Activated CD8-positive, alpha-beta T cell treated with anti-CD3 and anti-CD28 coated beads for 36 hours (primary cell): ENCODE measurements around the gene LHFPL3. TPM values are rescaled to one million over a fixed set of nuclear protein-coding genes. Genes with fewer than 3 reads are reported as not detected.

Experiments used
- ATAC-seq: fragments of 200-7000 bp; cut with Tn5 transposase; one replicate; pipeline ENCODE4 v1.10.0; 2021; ENCODE audit warnings: mild to moderate bottlenecking, moderate library complexity
- CTCF ChIA-PET: fragments of 350-600 bp; sonication (Branson Sonifier 250); formaldehyde crosslinking; loops from one replicate; lab custom pipeline; 2021; ENCODE audit warnings: antibody characterized with exemption; lab: Charles Lee
- POLR2A ChIA-PET: fragments of 350-600 bp; sonication (Branson Sonifier 250); formaldehyde crosslinking; loops from one replicate; lab custom pipeline; 2021; ENCODE audit warnings: antibody characterized with exemption; lab: Charles Lee
- DNase-seq: peaks from one replicate; pipeline ENCODE4 v3.0.0-alpha.2; 2020
- H3K27ac Mint-ChIP-seq: one replicate; pipeline ENCODE4 v1.8.0; 2021; ENCODE audit warnings: mild to moderate bottlenecking, mixed read lengths
- H3K27me3 Mint-ChIP-seq: one replicate; pipeline ENCODE4 v1.8.0; 2021; ENCODE audit warnings: mixed read lengths
- H3K36me3 Mint-ChIP-seq: one replicate; pipeline ENCODE4 v1.8.0; 2021; ENCODE audit warnings: low read depth, mixed read lengths
- H3K4me1 Mint-ChIP-seq: one replicate; pipeline ENCODE4 v1.8.0; 2021; ENCODE audit warnings: low read depth, mixed read lengths
- H3K4me3 Mint-ChIP-seq: one replicate; pipeline ENCODE4 v1.8.0; 2021; ENCODE audit warnings: mild to moderate bottlenecking, moderate library complexity, mixed read lengths
- H3K9me3 Mint-ChIP-seq: one replicate; pipeline ENCODE4 v1.8.0; 2021; ENCODE audit warnings: mixed read lengths
- intact Hi-C: fragments of 100-400 bp; cut with micrococcal nuclease; formaldehyde crosslinking; loops from one replicate; pipeline ENCODE4 v1.10.0; 2022
- total RNA-seq, 2 experiments: library from RNA; stranded (reverse); gene quantifications; one replicate each; pipeline ENCODE4 v1.2.3, GENCODE V29; 2021
- TF ChIP-seq, protein P1 (sequence below): fragments of 200-600 bp; IDR thresholded peaks from one replicate; pipeline ENCODE4 v1.8.0; 2022; ENCODE audit warnings: antibody characterized with exemption, mild to moderate bottlenecking

LHFPL3 gene
- total RNA-seq, 2 experiments from 2014 or later: not detected

DNA sequence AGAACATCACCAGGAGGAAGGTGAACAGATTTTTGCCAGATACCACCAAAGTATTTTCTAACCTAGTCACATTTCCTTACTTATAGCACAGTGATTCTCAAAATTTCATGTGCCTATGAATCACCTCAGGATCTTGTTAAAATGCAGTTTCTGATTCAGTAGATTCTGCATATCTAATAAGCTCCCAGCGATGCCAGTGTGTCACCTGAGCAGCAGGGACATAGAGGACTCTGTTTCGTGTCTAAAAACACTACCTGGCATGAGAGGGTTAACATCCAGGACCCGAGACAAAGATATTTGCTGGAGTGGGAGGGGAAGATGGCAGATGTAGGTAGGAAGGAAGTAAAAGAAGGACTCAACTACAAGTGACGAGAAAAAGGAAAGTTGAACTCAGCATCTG, 433.5 kb downstream of the LHFPL3 start:
- ChIA-PET POLR2A (no interaction called here), CTCF (no interaction called here)
- no peaks in the 10 kb centered on the region for H3K4me1 Mint-ChIP-seq
- no peak overlapping the region for H3K4me3 Mint-ChIP-seq
- no peak overlapping the region for H3K27ac Mint-ChIP-seq
- intact Hi-C loops: no loop called here
- DNase-seq (no peak), ATAC-seq (no peak)
- TF ChIP-seq, protein P1, sequence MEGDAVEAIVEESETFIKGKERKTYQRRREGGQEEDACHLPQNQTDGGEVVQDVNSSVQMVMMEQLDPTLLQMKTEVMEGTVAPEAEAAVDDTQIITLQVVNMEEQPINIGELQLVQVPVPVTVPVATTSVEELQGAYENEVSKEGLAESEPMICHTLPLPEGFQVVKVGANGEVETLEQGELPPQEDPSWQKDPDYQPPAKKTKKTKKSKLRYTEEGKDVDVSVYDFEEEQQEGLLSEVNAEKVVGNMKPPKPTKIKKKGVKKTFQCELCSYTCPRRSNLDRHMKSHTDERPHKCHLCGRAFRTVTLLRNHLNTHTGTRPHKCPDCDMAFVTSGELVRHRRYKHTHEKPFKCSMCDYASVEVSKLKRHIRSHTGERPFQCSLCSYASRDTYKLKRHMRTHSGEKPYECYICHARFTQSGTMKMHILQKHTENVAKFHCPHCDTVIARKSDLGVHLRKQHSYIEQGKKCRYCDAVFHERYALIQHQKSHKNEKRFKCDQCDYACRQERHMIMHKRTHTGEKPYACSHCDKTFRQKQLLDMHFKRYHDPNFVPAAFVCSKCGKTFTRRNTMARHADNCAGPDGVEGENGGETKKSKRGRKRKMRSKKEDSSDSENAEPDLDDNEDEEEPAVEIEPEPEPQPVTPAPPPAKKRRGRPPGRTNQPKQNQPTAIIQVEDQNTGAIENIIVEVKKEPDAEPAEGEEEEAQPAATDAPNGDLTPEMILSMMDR: no peak
- peaks cover 6% of the 10 kb centered on the region for H3K27me3 Mint-ChIP-seq
- no peaks in the 10 kb centered on the region for H3K36me3 Mint-ChIP-seq
- H3K9me3 Mint-ChIP-seq: no peaks in the 10 kb centered on the region

DNA sequence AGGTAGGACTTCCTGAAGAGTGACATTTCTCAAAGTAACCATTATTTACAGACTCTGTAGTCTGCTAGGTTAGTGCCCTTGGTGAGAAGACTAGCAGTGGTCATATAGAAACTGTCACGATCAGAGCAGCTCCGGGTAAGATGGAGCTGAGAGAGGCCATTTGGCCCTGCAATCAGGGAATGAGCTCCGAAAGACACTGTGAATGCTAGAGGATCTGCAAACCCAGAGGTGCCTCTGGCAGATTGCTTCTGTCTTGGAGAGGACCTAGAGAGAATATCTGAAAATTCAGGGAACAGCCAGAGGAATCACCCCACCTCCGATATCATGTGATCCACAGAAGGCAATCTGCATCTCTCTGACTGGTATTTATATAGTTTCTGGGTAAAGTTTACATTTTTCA, 438.7 kb downstream of the LHFPL3 start:
- TF ChIP-seq, protein P1: no peak
- Mint-ChIP-seq H3K27me3 (peaks cover 8% of the 10 kb centered on the region), H3K9me3 (peaks cover 2% of the 10 kb centered on the region), H3K4me1 (no peaks in the 10 kb centered on the region), H3K4me3 (no peak overlapping the region), H3K27ac (no peak overlapping the region), H3K36me3 (no peaks in the 10 kb centered on the region)
- ChIA-PET POLR2A (no interaction called here), CTCF (interaction anchor here (0.7 to 1.4 kb wide), 2 partner anchors 55 to 81 kb away, joined by 3 read pairs; no protein-coding TSS in a partner anchor)
- DNase-seq: no peak
- intact Hi-C loops: no loop called here
- no peak for ATAC-seq

DNA sequence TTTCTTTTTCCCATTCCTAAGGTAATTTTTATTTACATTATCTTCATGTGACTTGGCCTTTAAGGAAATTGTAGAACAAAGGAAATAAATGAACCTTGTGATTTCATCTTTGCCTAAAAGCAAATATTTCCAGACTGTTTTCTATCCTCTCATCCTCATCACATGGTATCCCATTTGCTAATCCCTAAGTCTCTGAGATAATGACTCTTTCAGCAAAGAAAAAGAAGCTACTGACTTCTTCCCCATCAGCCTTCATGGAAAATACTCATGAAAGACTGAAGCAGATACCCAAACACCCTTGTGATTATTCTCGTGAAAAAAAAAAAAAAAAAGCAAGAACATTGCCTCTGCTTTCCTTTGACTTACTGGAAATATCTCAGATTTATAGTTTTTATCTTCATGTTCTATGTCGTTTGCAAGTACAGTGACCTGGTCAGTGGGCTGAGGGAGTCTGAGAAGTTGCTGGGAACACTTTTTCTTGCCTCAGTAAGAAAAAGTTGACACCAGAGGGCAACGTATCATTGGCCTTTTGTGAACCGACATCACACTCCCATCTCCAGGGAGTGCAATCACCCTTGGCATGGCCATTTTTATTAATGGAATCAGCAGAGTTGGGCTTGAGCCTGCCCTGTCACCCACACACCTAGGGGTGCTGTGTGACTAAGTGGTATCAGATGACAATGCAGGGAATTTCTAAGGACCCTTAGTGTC, 439.6 kb downstream of the LHFPL3 start:
- Mint-ChIP-seq H3K27me3 (peaks cover 12% of the 10 kb centered on the region), H3K9me3 (peaks cover 2% of the 10 kb centered on the region), H3K4me1 (no peaks in the 10 kb centered on the region), H3K27ac (no peak overlapping the region), H3K4me3 (no peak overlapping the region), H3K36me3 (no peaks in the 10 kb centered on the region)
- CTCF ChIA-PET: interaction anchor here (1.6 kb wide), 1 partner anchor 33 kb away, joined by 4 read pairs; no protein-coding TSS in a partner anchor
- ATAC-seq (no peak), DNase-seq (no peak)
- POLR2A ChIA-PET: no interaction called here
- TF ChIP-seq, protein P1: no peak
- intact Hi-C loops: no loop called here

DNA sequence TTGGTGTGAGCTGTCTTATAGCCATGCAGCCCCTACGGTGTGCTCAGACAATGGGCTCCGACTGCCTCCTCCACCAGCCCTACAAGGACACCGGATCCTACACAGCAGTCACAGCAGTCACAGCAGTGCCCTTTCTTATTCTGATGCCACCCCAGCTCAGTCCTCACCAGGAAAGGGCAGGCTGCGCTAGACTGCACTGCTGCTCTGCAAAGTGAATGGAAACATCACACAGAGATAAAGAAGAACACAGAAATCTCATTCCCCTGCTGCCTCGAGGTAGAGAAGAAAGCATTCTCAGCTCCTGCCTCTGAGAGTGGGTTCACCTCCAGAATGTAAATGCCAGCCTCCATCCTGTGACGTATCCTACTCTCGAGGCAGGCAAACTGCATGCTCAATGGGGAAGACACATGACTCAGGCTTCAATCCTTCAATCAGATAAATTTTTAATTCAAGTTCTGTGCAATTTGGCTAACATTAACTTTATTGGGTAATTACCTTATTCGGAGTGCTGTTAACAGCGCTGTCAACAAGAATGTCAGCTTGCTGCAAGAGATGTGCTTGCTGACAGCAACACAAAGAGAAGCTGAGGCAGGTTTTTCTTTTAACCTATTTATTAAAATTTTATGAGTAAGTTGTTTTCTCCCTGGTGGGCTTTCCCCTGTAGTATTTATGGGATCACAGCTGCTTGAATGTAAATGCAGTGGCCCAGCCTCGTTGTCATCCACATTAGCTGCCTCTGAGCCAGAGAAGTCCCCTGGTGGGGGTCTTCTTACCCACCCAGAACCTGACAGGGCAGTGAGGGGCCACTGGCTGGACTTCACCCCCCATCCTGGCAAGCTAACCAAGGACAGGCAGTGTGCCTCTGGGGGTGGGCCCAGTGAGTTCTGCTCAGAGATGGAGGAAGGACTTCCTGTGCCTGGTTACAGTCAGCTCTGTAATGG, 444.3 kb downstream of the LHFPL3 start:
- intact Hi-C loops: no loop called here
- Mint-ChIP-seq H3K4me3 (no peak overlapping the region), H3K27ac (no peak overlapping the region), H3K36me3 (no peaks in the 10 kb centered on the region), H3K4me1 (no peaks in the 10 kb centered on the region), H3K9me3 (peaks cover 2% of the 10 kb centered on the region), H3K27me3 (peaks cover 9% of the 10 kb centered on the region)
- TF ChIP-seq, protein P1: no peak
- POLR2A ChIA-PET: no interaction called here
- no peak for ATAC-seq
- DNase-seq: no peak
- CTCF ChIA-PET: no interaction called here

DNA sequence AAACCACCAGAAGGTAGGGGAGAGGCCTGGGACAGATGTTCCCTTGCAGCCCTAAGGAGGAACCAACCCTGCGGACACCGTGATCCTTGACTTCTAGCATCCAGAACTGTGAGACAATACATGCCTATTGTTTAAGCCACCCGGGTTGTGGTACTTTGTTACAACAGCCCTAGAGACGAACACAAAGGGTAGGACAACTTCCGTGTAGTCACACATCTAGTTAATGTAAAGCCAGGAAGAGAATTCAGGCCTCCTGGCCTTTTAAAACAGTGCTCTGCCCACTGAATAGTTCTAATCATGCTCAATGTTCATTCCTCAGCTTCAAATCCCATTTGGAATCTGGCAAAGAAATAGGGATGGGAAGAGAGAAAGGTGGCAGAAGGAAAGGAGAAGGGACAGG, 445.4 kb downstream of the LHFPL3 start:
- Mint-ChIP-seq H3K27ac (no peak overlapping the region), H3K9me3 (peaks cover 2% of the 10 kb centered on the region), H3K4me1 (no peaks in the 10 kb centered on the region), H3K27me3 (peaks cover 9% of the 10 kb centered on the region), H3K36me3 (no peaks in the 10 kb centered on the region), H3K4me3 (no peak overlapping the region)
- POLR2A ChIA-PET: no interaction called here
- CTCF ChIA-PET: no interaction called here
- no peak for ATAC-seq
- intact Hi-C loops: no loop called here
- TF ChIP-seq, protein P1: no peak
- no peak for DNase-seq
